Esophagus muscularis mucosa (tissue), 4 donors: ENCODE data around the gene POLD4. TPM values are rescaled to one million over a fixed set of nuclear protein-coding genes. Genes with fewer than 3 reads are reported as not detected.

Source experiments
- DNase-seq: peaks from one replicate; pipeline ENCODE4 v3.0.0-alpha.2; 2017; ENCODE audit errors: extremely low spot score
- H3K27ac ChIP-seq, 4 donors: fragments of 200-600 bp; sonication (generic); replicated peaks in 1 of 4; 1 replicate in 3 of 4; 2 replicates in 1 of 4; pipeline ENCODE4 v1.5.1; 2016 to 2019; ENCODE audit warnings: mild to moderate bottlenecking in 1 of 4
- H3K27me3 ChIP-seq, 4 donors: fragments of 200-600 bp; sonication (generic); one replicate each; pipeline versions ENCODE4 v1.5.1 to v1.6.0; 2016 to 2019
- H3K36me3 ChIP-seq, 4 donors: fragments of 200-600 bp; sonication (generic); one replicate each; pipeline ENCODE4 v1.5.1; 2016 to 2019
- H3K4me1 ChIP-seq, 4 donors: fragments of 200-600 bp; sonication (generic); one replicate each; pipeline ENCODE4 v1.5.1; 2016 to 2019
- H3K4me3 ChIP-seq, 4 donors: fragments of 200-600 bp; sonication (generic); 1 replicate in 2 of 4; 2 replicates in 2 of 4; pipeline ENCODE4 v1.5.1; 2016 to 2019; ENCODE audit warnings: mild to moderate bottlenecking in 4 of 4, moderate library complexity in 1 of 4
- H3K9me3 ChIP-seq, 4 donors: fragments of 200-600 bp; sonication (generic); 1 replicate in 3 of 4; 2 replicates in 1 of 4; pipeline ENCODE4 v1.5.1; 2016 to 2019
- EP300 ChIP-seq: sonication (generic); formaldehyde crosslinking; IDR thresholded peaks from one replicate; pipeline ENCODE4 v1.6.1; 2017; ENCODE audit warnings: antibody characterized with exemption
- POLR2A ChIP-seq: fragments of 450-650 bp; IDR thresholded peaks from one replicate; pipeline ENCODE4 v1.6.1; 2017; ENCODE audit warnings: antibody characterized with exemption, moderate library complexity, mild to moderate bottlenecking, low read depth
- POLR2AphosphoS5 ChIP-seq, 2 donors: sonication (generic); formaldehyde crosslinking; IDR thresholded peaks; one replicate each; pipeline ENCODE4 v1.6.1; 2017; ENCODE audit warnings: antibody characterized with exemption in 2 of 2
- WGBS: methylation state at CpG from one replicate; pipeline ENCODE4 v1.1.5; 2018; 5-methylcytosine and 5-hydroxymethylcytosine counted together
- intact Hi-C: fragments of 100-400 bp; cut with DNase I; formaldehyde crosslinking; loops from one replicate; pipeline ENCODE4 v1.15.1; 2023
- total RNA-seq, 4 donors: library from RNA; depleted of rRNA; stranded (reverse); fragments of >200 nt; gene quantifications; one replicate each; pipeline versions ENCODE4 v1.1.0 to v1.2.1, GENCODE V29; 2016
- TF ChIP-seq, protein P1 (sequence below), 3 experiments: fragments of 200-600 bp in 2 of 3; fragments of 450-650 bp in 1 of 3; sonication (generic) in 2 of 3; IDR thresholded peaks; one replicate each; pipeline ENCODE4 v1.5.1; 2017 to 2019; ENCODE audit warnings: antibody characterized with exemption in 3 of 3, mild to moderate bottlenecking in 2 of 3, moderate library complexity in 1 of 3

Gene POLD4
- total RNA-seq, 4 donors from 2014 or later = 77.2 to 106 (median 83.1) TPM

GRCh38 chr11:67400251-67400941 lies 47.0 kb upstream of the POLD4 start:
- peak overlapping the region; percentile 93 to 98 (median 94) for H3K27ac ChIP-seq
- no peaks in the 10 kb centered on the region for H3K9me3 ChIP-seq
- H3K27me3 ChIP-seq = peaks cover 0 to 24% (median 0%) of the 10 kb centered on the region in 4 donors
- intact Hi-C loops = loop anchor here (5.0 kb wide), 2 partner anchors 67 to 107 kb away; partner anchors contain the start of genes CDK2AP2, PITPNM1 and TMEM134
- peaks cover 22 to 51% (median 45%) of the 10 kb centered on the region in 4 donors for H3K36me3 ChIP-seq
- peak overlapping the region; percentile 80 to 92 (median 88) for H3K4me3 ChIP-seq
- H3K4me1 ChIP-seq = peaks cover 23 to 54% (median 45%) of the 10 kb centered on the region in 4 donors
- WGBS = 40% methylated on average over 23 of the region's 23 CpGs
- no peak for DNase-seq
- TF ChIP-seq, protein P1, sequence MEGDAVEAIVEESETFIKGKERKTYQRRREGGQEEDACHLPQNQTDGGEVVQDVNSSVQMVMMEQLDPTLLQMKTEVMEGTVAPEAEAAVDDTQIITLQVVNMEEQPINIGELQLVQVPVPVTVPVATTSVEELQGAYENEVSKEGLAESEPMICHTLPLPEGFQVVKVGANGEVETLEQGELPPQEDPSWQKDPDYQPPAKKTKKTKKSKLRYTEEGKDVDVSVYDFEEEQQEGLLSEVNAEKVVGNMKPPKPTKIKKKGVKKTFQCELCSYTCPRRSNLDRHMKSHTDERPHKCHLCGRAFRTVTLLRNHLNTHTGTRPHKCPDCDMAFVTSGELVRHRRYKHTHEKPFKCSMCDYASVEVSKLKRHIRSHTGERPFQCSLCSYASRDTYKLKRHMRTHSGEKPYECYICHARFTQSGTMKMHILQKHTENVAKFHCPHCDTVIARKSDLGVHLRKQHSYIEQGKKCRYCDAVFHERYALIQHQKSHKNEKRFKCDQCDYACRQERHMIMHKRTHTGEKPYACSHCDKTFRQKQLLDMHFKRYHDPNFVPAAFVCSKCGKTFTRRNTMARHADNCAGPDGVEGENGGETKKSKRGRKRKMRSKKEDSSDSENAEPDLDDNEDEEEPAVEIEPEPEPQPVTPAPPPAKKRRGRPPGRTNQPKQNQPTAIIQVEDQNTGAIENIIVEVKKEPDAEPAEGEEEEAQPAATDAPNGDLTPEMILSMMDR (IDR thresholded peaks at IDR 0.05) = no peak
- TF ChIP-seq POLR2AphosphoS5 (IDR thresholded peaks at IDR 0.05) (peak in 1 of 2 donors; percentile 74), POLR2A (no peak), EP300 (no peak)

DNA sequence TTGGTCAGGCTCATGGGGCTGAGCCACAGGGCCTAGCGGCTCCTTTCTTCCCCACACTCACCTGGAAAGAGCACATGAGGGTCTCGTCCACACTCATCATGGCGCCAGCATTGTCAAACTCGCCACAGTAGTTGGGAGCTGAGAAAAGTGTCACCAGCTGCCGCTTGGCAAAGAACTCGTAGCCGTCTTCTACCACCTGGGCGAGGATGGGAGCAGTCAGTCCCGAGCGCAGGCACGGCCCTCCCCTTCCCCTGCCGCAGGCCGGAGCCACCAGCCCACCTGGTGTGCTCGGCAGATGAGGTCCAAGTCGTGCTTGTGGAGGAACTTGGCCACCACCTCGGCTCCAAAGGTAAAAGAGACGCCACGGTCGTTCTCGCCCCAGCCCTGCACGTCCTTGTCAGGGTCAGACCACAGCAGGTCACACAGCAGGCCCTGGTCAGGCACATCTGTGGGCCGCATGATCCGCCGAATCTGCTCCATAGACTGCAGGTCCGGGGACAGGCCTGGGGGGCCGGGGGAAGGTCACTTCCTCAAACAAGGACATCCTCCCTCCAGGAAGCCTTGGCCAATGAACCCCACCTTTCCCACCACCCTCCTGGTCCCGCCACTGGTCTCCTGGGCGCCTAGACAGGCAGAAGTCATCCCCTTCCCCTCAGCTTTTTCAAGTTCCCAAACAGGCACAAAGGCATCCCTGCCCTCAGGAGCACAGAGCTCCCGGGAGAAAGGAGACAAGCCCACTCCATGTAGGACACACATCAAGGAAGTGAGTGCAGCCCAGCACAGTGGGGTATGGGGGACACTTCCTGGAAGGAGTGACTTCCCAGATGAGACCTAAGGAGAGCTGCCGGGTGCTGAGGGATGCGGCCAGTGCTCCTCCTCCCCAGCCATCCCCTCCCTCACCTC lies 45.6 kb upstream of the POLD4 start:
- Histone ChIP-seq H3K4me1 (peaks cover 23 to 54% (median 45%) of the 10 kb centered on the region in 4 donors), H3K4me3 (no peak overlapping the region), H3K9me3 (no peaks in the 10 kb centered on the region), H3K36me3 (peaks cover 22 to 66% (median 50%) of the 10 kb centered on the region in 4 donors), H3K27me3 (peaks cover 0 to 9% (median 0%) of the 10 kb centered on the region in 4 donors), H3K27ac (peak overlapping the region in 1 of 4 donors; percentile 95)
- WGBS = 82% methylated on average over 11 of the region's 31 CpGs
- DNase-seq = no peak
- intact Hi-C loops = no loop called here
- TF ChIP-seq, protein P1 (IDR thresholded peaks at IDR 0.05) = no peak
- TF ChIP-seq POLR2AphosphoS5 (IDR thresholded peaks at IDR 0.05) (no peak), POLR2A (no peak), EP300 (no peak)

DNA sequence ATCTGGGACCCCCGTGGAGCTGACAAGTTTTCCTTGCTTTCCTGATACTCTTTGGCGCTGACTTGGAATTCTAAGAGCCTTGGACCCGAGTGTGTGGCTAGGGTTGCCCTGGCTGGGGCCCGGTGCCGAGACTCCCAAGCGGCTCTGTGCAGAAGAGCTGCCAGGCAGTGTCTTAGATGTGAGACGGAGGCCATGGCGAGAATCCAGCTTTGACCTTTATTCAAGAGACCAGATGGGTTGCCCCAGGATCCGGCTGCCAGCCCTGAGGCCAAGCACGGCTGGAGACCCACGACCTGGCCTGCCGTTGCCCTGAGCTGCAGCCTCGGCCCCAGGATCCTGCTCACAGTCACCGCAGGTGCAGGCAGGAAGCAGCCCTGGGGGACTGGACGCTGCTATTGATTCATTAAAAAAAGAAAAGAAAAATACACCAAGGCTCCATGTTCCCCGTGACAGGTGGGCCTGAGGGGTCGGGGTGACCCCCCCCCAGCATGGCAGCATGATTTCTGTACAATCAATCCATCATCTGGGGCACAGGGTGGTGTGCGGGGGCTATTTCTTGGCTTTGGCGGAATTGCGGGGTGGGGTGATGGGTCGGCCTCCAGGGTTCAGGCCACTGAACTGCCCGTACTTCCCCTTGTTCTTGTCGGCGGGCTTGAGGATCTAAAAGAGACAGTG lies 44.8 kb upstream of the POLD4 start:
- 83% methylated on average over 22 of the region's 24 CpGs for WGBS
- peaks cover 22 to 73% (median 53%) of the 10 kb centered on the region in 4 donors for H3K36me3 ChIP-seq
- H3K4me3 ChIP-seq = no peak overlapping the region
- H3K27ac ChIP-seq = no peak overlapping the region
- H3K27me3 ChIP-seq = peaks cover 0 to 2% (median 0%) of the 10 kb centered on the region in 4 donors
- no peaks in the 10 kb centered on the region for H3K9me3 ChIP-seq
- TF ChIP-seq, protein P1 (IDR thresholded peaks at IDR 0.05) = no peak
- TF ChIP-seq EP300 = no peak
- no peak for TF ChIP-seq POLR2A
- intact Hi-C loops = no loop called here
- peaks cover 23 to 52% (median 42%) of the 10 kb centered on the region in 4 donors for H3K4me1 ChIP-seq
- no peak for DNase-seq

DNA sequence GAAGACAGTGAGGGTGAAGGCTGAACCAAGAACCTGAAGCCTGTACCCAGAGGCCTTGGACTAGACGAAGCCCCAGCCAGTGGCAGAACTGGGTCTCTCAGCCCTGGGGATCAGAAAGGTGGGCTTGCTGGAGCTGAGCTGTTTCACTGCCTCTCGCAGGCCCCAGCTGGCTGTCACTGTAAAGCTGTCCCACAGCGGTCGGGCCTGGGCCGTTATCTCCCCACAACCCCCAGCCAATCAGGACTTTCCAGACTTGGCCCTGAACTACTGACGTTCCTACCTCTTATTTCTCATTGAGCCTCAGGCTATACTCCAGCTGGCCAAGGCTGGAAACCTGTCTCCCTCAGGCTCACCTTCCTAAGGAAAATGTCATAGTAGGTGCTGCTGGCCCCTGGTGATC lies 44.2 kb upstream of the POLD4 start:
- no peak for DNase-seq
- H3K27me3 ChIP-seq = no peaks in the 10 kb centered on the region
- intact Hi-C loops = no loop called here
- TF ChIP-seq POLR2A = no peak
- no peak for TF ChIP-seq EP300
- TF ChIP-seq, protein P1 (IDR thresholded peaks at IDR 0.05) = no peak
- no peak for TF ChIP-seq POLR2AphosphoS5 (IDR thresholded peaks at IDR 0.05)
- no peaks in the 10 kb centered on the region for H3K9me3 ChIP-seq
- peaks cover 22 to 73% (median 53%) of the 10 kb centered on the region in 4 donors for H3K36me3 ChIP-seq
- H3K27ac ChIP-seq = no peak overlapping the region
- 60% methylated on average over 6 of the region's 6 CpGs for WGBS
- peaks cover 26 to 53% (median 47%) of the 10 kb centered on the region in 4 donors for H3K4me1 ChIP-seq
- H3K4me3 ChIP-seq = no peak overlapping the region
